ENCODE results near the gene RALGPS1. TPM values are rescaled to one million over a fixed set of nuclear protein-coding genes. Genes with fewer than 3 reads are reported as not detected.

Gene RALGPS1
- total RNA-seq, 1 experiment from 2014 or later = 2.2 TPM

GRCh38 chr9:127203681-127204327 is 289.2 kb downstream of the RALGPS1 start:
- no peak for DNase-seq (ENCODE audit: low spot score)

- peak; percentile 56 for DNase-seq (ENCODE audit: low spot score)
Observed at GRCh38 chr9:127204771-127205470, 290.3 kb downstream of the RALGPS1 start.

GRCh38 chr9:127205952-127206351 is 291.4 kb downstream of the RALGPS1 start:
- DNase-seq (ENCODE audit: low spot score) = no peak

- DNase-seq (ENCODE audit: low spot score) = no peak
Observed at GRCh38 chr9:127206666-127207065, 292.1 kb downstream of the RALGPS1 start.

GRCh38 chr9:127207734-127208410 is 293.3 kb downstream of the RALGPS1 start:
- no peak for DNase-seq (ENCODE audit: low spot score)

GRCh38 chr9:127208416-127208815 is 293.8 kb downstream of the RALGPS1 start:
- no peak for DNase-seq (ENCODE audit: low spot score)

GRCh38 chr9:127209220-127209619 is 294.6 kb downstream of the RALGPS1 start:
- DNase-seq (ENCODE audit: low spot score) = no peak

GRCh38 chr9:127209948-127210640 is 295.5 kb downstream of the RALGPS1 start:
- no peak for DNase-seq (ENCODE audit: low spot score)

GRCh38 chr9:127210851-127211730 is 296.5 kb downstream of the RALGPS1 start:
- no peak for DNase-seq (ENCODE audit: low spot score)

- no peak for DNase-seq (ENCODE audit: low spot score)
Observed at GRCh38 chr9:127211983-127212382, 297.4 kb downstream of the RALGPS1 start.

GRCh38 chr9:127212453-127212852 is 297.9 kb downstream of the RALGPS1 start:
- DNase-seq (ENCODE audit: low spot score) = no peak

GRCh38 chr9:127213859-127214258 is 299.3 kb downstream of the RALGPS1 start:
- DNase-seq (ENCODE audit: low spot score) = no peak

- DNase-seq (ENCODE audit: low spot score) = peak; percentile 64
Observed at GRCh38 chr9:127214421-127215267, 300.1 kb downstream of the RALGPS1 start.

- DNase-seq (ENCODE audit: low spot score) = no peak
Observed at GRCh38 chr9:127215268-127216209, 301.0 kb downstream of the RALGPS1 start.

GRCh38 chr9:127216210-127216887 is 301.8 kb downstream of the RALGPS1 start:
- no peak for DNase-seq (ENCODE audit: low spot score)

- no peak for DNase-seq (ENCODE audit: low spot score)
Observed at GRCh38 chr9:127216888-127217217, 302.3 kb downstream of the RALGPS1 start.

- DNase-seq (ENCODE audit: low spot score) = no peak
Observed at GRCh38 chr9:127218818-127219217, 304.2 kb downstream of the RALGPS1 start.

GRCh38 chr9:127219520-127219919 is 304.9 kb downstream of the RALGPS1 start:
- no peak for DNase-seq (ENCODE audit: low spot score)

- DNase-seq (ENCODE audit: low spot score) = no peak
Observed at GRCh38 chr9:127221695-127222094, 307.1 kb downstream of the RALGPS1 start.
